HepG2 (cell line): ENCODE measurements around the gene TATDN2. TPM values are rescaled to one million over a fixed set of nuclear protein-coding genes. Genes with fewer than 3 reads are reported as not detected.

Source experiments
- ATAC-seq: fragments of 200-7000 bp; cut with Tn5 transposase; 3 replicates; pipeline ENCODE4 v1.9.1; 2020; ENCODE audit warnings: mild to moderate bottlenecking, moderate library complexity
- BruUV-seq: library from RNA; stranded (reverse); fragments of 400-500 nt; replicated peaks from 2 replicates; lab custom pipeline; 2021; lab: Mats Ljungman, UMichigan
- CTCF ChIA-PET: fragments of 300-600 bp; formaldehyde crosslinking; extraction: SDS; loops from one replicate; lab custom pipeline; 2021; ENCODE audit warnings: low total read pairs, inconsistent platforms, low intra/inter-chr PET ratio; lab: Yijun Ruan, JAX
- POLR2A ChIA-PET: fragments of 350-600 bp; sonication (Branson Sonifier 250); formaldehyde crosslinking; loops from one replicate; lab custom pipeline; 2020; ENCODE audit warnings: antibody characterized with exemption, inconsistent platforms; lab: Yijun Ruan, JAX
- DNase-seq: peaks from one replicate; pipeline ENCODE4 v3.0.0-alpha.2; 2015; ENCODE audit warnings: low spot score
- FAIRE-seq: peaks from 3 replicates; lab custom pipeline; 2011; peaks lifted over from hg19 to GRCh38; lab: Jason Lieb, UNC
- H2AFZ ChIP-seq: one replicate; pipeline ENCODE4 v1.6.1; 2011; ENCODE audit warnings: low read length, inconsistent platforms
- H3K27ac ChIP-seq: fragments of 300-600 bp; 3 replicates; pipeline ENCODE4 v1.8.0; 2011; ENCODE audit warnings: mixed run types, mild to moderate bottlenecking, mixed read lengths, low read length, inconsistent platforms; ENCODE audit not compliant: insufficient read depth; ENCODE audit errors: extremely low read length
- H3K27me3 ChIP-seq, 2 experiments: fragments of 200-600 bp in 1 of 2; 2 replicates in 1 of 2; 3 replicates in 1 of 2; pipeline versions ENCODE4 v1.6.0 to v1.8.0; 2011; ENCODE audit warnings: low read length in 2 of 2, mild to moderate bottlenecking in 2 of 2, moderate library complexity in 2 of 2, inconsistent platforms in 1 of 2; ENCODE audit not compliant: insufficient read depth in 2 of 2, control insufficient read depth in 1 of 2
- H3K36me3 ChIP-seq, 2 experiments: fragments of 200-600 bp in 1 of 2; replicated peaks in 1 of 2; 2 replicates in 1 of 2; 3 replicates in 1 of 2; pipeline versions ENCODE4 v1.5.1 to v1.8.0; 2011; ENCODE audit warnings: low read length in 2 of 2, inconsistent platforms in 1 of 2; ENCODE audit not compliant: insufficient read depth in 2 of 2, control insufficient read depth in 1 of 2
- H3K4me1 ChIP-seq: 2 replicates; pipeline ENCODE4 v1.5.1; 2012; ENCODE audit warnings: low read length, inconsistent platforms; ENCODE audit not compliant: insufficient read depth
- H3K4me2 ChIP-seq: 2 replicates; pipeline ENCODE4 v1.6.0; 2011; ENCODE audit warnings: low read depth, low read length, inconsistent platforms
- H3K4me3 ChIP-seq, 3 experiments: fragments of 200-600 bp in 1 of 3; sonication (generic), shearing (Covaris generic) in 1 of 3; replicated peaks in 1 of 3; 2 replicates each; pipeline ENCODE4 v1.5.1; 2011 to 2016; ENCODE audit warnings: low read length in 3 of 3, inconsistent platforms in 2 of 3, low read depth in 2 of 3, mild to moderate bottlenecking in 2 of 3, control low read depth in 1 of 3, mixed read lengths in 1 of 3; ENCODE audit not compliant: insufficient read depth in 1 of 3
- H3K79me2 ChIP-seq: one replicate; pipeline ENCODE4 v1.6.1; 2011; ENCODE audit warnings: low read length, inconsistent platforms; ENCODE audit not compliant: insufficient read depth
- H3K9ac ChIP-seq: 2 replicates; pipeline ENCODE4 v1.6.0; 2011; ENCODE audit warnings: mild to moderate bottlenecking, low read depth, low read length, inconsistent platforms; ENCODE audit not compliant: insufficient read depth
- H3K9me3 ChIP-seq: 2 replicates; pipeline ENCODE4 v1.5.1; 2012; ENCODE audit warnings: mild to moderate bottlenecking, low read length
- H4K20me1 ChIP-seq: 2 replicates; pipeline ENCODE4 v1.6.0; 2011; ENCODE audit warnings: inconsistent platforms, mild to moderate bottlenecking, low read length, moderate library complexity; ENCODE audit not compliant: insufficient read depth
- AGO2 ChIP-seq: fragments of 200-400 bp; formaldehyde crosslinking; optimal IDR thresholded peaks from 2 replicates; pipeline ENCODE3; 2017; ENCODE audit warnings: mild to moderate bottlenecking, low read depth, low read length, moderate library complexity
- ATF1 ChIP-seq: IDR thresholded peaks from 2 replicates; pipeline ENCODE4 v1.6.1; 2016; ENCODE audit warnings: mild to moderate bottlenecking, control low read depth
- CHD2 ChIP-seq: IDR thresholded peaks from 2 replicates; pipeline ENCODE4 v1.6.1; 2011; ENCODE audit warnings: low read depth, low read length, improper control_type of control experiment
- NKX3-1 ChIP-seq: sonication (generic); formaldehyde crosslinking; IDR thresholded peaks from 2 replicates; pipeline ENCODE4 v1.5.0; 2020; ENCODE audit warnings: missing genetic modification reagents
- PAF1 ChIP-seq: IDR thresholded peaks from 2 replicates; pipeline ENCODE4 v1.6.1; 2016; ENCODE audit warnings: missing genetic modification reagents, missing compliant biosample characterization
- POLR2AphosphoS5 ChIP-seq: IDR thresholded peaks from 2 replicates; pipeline ENCODE4 v1.6.1; 2012; ENCODE audit warnings: low read depth, low read length
- POLR2G ChIP-seq: fragments of 200-400 bp; formaldehyde crosslinking; IDR thresholded peaks from 2 replicates; pipeline ENCODE4 v1.6.1; 2018; ENCODE audit warnings: mild to moderate bottlenecking, low read depth, low read length, moderate library complexity
- RBM22 ChIP-seq: fragments of 200-400 bp; formaldehyde crosslinking; optimal IDR thresholded peaks from 2 replicates; pipeline ENCODE3; 2017; ENCODE audit warnings: mild to moderate bottlenecking, low read length, moderate library complexity
- RFX3 ChIP-seq: IDR thresholded peaks from 2 replicates; pipeline ENCODE4 v1.6.1; 2016; ENCODE audit warnings: missing biosample characterization, missing genetic modification reagents
- SNRNP70 ChIP-seq: fragments of 200-400 bp; formaldehyde crosslinking; IDR thresholded peaks from 2 replicates; pipeline ENCODE4 v1.6.1; 2017; ENCODE audit warnings: mild to moderate bottlenecking, low read depth, low read length, moderate library complexity
- SOX13 ChIP-seq, 3 experiments: fragments of 450-650 bp in 1 of 3; sonication (generic) in 1 of 3; formaldehyde crosslinking in 1 of 3; IDR thresholded peaks in 2 of 3; conservative IDR thresholded peaks in 1 of 3; 2 replicates each; pipeline versions ENCODE4 v1.5.0 to v1.6.1; 2016 to 2020; ENCODE audit warnings: antibody characterized with exemption in 1 of 3, mild to moderate bottlenecking in 1 of 3, missing compliant biosample characterization in 1 of 3, missing genetic modification reagents in 1 of 3, moderate library complexity in 1 of 3
- SOX6 ChIP-seq, 2 experiments: fragments of 450-650 bp in 1 of 2; sonication (generic) in 1 of 2; formaldehyde crosslinking in 1 of 2; IDR thresholded peaks; 2 replicates each; pipeline versions ENCODE4 v1.4.0 to v1.6.1; 2017 to 2020; ENCODE audit warnings: antibody characterized with exemption in 1 of 2, mild to moderate bottlenecking in 1 of 2, missing genetic modification reagents in 1 of 2
- XBP1 ChIP-seq: sonication (generic); formaldehyde crosslinking; IDR thresholded peaks from 2 replicates; pipeline ENCODE4 v1.5.0; 2020; ENCODE audit warnings: missing genetic modification reagents
- ZBTB33 ChIP-seq: sonication (generic); formaldehyde crosslinking; IDR thresholded peaks from 2 replicates; pipeline ENCODE4 v1.4.0; 2020; ENCODE audit warnings: missing genetic modification reagents
- ZBTB38 ChIP-seq: sonication (generic); formaldehyde crosslinking; IDR thresholded peaks from 2 replicates; pipeline ENCODE4 v1.5.1; 2020; ENCODE audit warnings: mild to moderate bottlenecking, missing genetic modification reagents
- WGBS: methylation state at CpG from one replicate; pipeline ENCODE4 v1.1.6; 2017; ENCODE audit warnings: low lambda C conversion rate; 5-methylcytosine and 5-hydroxymethylcytosine counted together
- in situ Hi-C: cut with HindIII; loops from 2 replicates; pipeline ENCODE4 v1.10.0; 2017; ENCODE audit warnings: low pct_unique_long_range_greater_than_20kb; ENCODE audit not compliant: extremely low pct_ligation_motif_present
- intact Hi-C: fragments of 100-400 bp; cut with micrococcal nuclease; formaldehyde crosslinking; loops from one replicate; pipeline ENCODE4 v1.10.0; 2022; ENCODE audit not compliant: unreplicated experiment
- polyA plus RNA-seq, 8 experiments: library from polyadenylated mRNA; depleted of rRNA in 3 of 8; stranded (reverse) in 7 of 8; unstranded in 1 of 8; fragments of >200 nt; fragmentation: Illumina TruSeq in 4 of 8; extraction: Trizol in 4 of 8; gene quantifications; 2 replicates each; pipeline versions ENCODE4 v1.2.1 to v1.2.3, GENCODE V29; 2011 to 2016; ENCODE audit warnings: low read depth in 4 of 8, missing spikeins in 1 of 8, mixed read lengths in 1 of 8; ENCODE audit not compliant: insufficient read depth in 1 of 8
- total RNA-seq, 5 experiments: library from RNA; depleted of rRNA; stranded (reverse); fragments of >200 nt; fragmentation: Illumina TruSeq; extraction: Trizol; gene quantifications; 2 replicates each; pipeline ENCODE4 v1.2.3, GENCODE V29; 2016; ENCODE audit warnings: low read depth in 1 of 5
- TF ChIP-seq, protein P1 (sequence below): IDR thresholded peaks from 2 replicates; pipeline ENCODE4 v1.6.1; 2012; ENCODE audit warnings: inconsistent platforms

TATDN2 gene
- total and polyA plus RNA-seq, 2 of the 13 experiments (the other 11 are each of a cell fraction or from before 2014, with no cell fraction given), result 12.1 to 21.9 TPM

DNA sequence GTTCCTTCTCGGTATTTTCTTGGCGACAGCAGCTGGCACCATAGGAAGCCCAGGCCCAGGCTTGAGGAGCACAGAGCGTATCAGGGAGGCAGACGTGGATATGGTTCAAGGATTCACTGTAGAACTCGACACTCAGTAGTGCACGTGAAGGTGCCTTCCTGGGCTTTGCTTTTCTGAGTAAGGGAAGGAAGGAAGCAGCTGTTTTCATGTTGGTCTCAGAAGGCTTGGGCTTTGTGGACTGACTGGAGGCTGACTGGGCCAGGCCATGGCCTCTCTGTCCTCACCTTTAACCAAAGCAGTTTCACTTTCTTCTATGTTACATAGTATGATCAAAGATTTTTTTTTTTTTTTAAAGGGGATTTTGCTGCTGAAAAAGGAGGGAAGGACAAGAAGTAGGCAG is 51.4 kb downstream of the TATDN2 start:
- Histone ChIP-seq H3K4me1 (peaks cover 17% of the 10 kb centered on the region), H3K79me2 (no peaks in the 10 kb centered on the region), H3K27ac (no peak overlapping the region), H3K9ac (no peak overlapping the region), H3K4me2 (no peak overlapping the region), H3K36me3 (peaks cover 29 to 51% of the 10 kb centered on the region in 2 experiments), H4K20me1 (peaks cover 10% of the 10 kb centered on the region; the same call in 1 of the 2 replicates), H2AFZ (no peak overlapping the region), H3K9me3 (no peaks in the 10 kb centered on the region), H3K27me3 (no peaks in the 10 kb centered on the region), H3K4me3 (no peak overlapping the region)
- FAIRE-seq (no peak), ATAC-seq (peak; percentile 3; the same call in 2 of the 3 replicates), DNase-seq (no peak)
- CTCF ChIA-PET, result no interaction called here
- WGBS, result 90% methylated on average over 5 of the region's 6 CpGs
- intact Hi-C loops (no loop called here), in situ Hi-C loops (no loop called here)
- BruUV-seq, result no TSS peak
- POLR2A ChIA-PET, result interaction anchor here (1.2 kb wide), 1 partner anchor 52 kb away, joined by 5 read pairs; the partner anchor contains the start of gene TATDN2
- TF ChIP-seq POLR2AphosphoS5, result peak; percentile 28; the same call in 1 of the 2 replicates
- peak; percentile 31 for TF ChIP-seq RBM22
- TF ChIP-seq AGO2, result peak; percentile 28
- TF ChIP-seq SOX13 (IDR thresholded peaks at IDR 0.05), result no peak
- TF ChIP-seq SOX13 (CRISPR knock-in tag; conservative IDR thresholded peaks at IDR 0.05 in 1 of 2, IDR thresholded peaks at IDR 0.05 in 1 of 2), result no peak

- Histone ChIP-seq H3K27ac (no peak overlapping the region), H3K9ac (no peak overlapping the region), H3K36me3 (peaks cover 33 to 55% of the 10 kb centered on the region in 2 experiments), H3K4me1 (peaks cover 17% of the 10 kb centered on the region), H3K4me2 (no peak overlapping the region), H3K4me3 (no peak overlapping the region), H3K79me2 (no peaks in the 10 kb centered on the region), H4K20me1 (peaks cover 10% of the 10 kb centered on the region; the same call in 1 of the 2 replicates), H3K27me3 (no peaks in the 10 kb centered on the region), H2AFZ (no peak overlapping the region), H3K9me3 (no peaks in the 10 kb centered on the region)
- no TSS peak for BruUV-seq
- FAIRE-seq (no peak), DNase-seq (no peak), ATAC-seq (peak; percentile 7)
- POLR2A ChIA-PET, result interaction anchor here (1.2 kb wide), 1 partner anchor 52 kb away, joined by 5 read pairs; the partner anchor contains the start of gene TATDN2
- WGBS, result 91% methylated on average over 9 of the region's 9 CpGs
- intact Hi-C loops, result no loop called here
- in situ Hi-C loops, result no loop called here
- CTCF ChIA-PET, result no interaction called here
- TF ChIP-seq, protein P1, sequence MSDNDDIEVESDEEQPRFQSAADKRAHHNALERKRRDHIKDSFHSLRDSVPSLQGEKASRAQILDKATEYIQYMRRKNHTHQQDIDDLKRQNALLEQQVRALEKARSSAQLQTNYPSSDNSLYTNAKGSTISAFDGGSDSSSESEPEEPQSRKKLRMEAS, result no peak
- TF ChIP-seq SNRNP70 (no peak), ZBTB38 (CRISPR knock-in tag) (peak; percentile 50; the same call in 1 of the 2 replicates), RFX3 (no peak), PAF1 (CRISPR knock-in tag) (0 out of 2 replicates have a peak, but pooled peaks have one; percentile 8), XBP1 (CRISPR knock-in tag) (no peak), POLR2G (peak; percentile 45), ATF1 (CRISPR knock-in tag) (no peak), AGO2 (peak; percentile 16), NKX3-1 (CRISPR knock-in tag) (no peak), CHD2 (no peak), SOX6 (IDR thresholded peaks at IDR 0.05) (no peak), SOX6 (CRISPR knock-in tag; IDR thresholded peaks at IDR 0.05) (no peak), ZBTB33 (CRISPR knock-in tag) (0 out of 2 replicates have a peak, but pooled peaks have one; percentile 26)
These were observed 51.8 kb downstream of the TATDN2 start for GRCh38 chr3:10300087-10300486.
